Keratinocyte (primary cell): Measurements from ENCODE around the gene TBX20. TPM values are rescaled to one million over a fixed set of nuclear protein-coding genes. Genes with fewer than 3 reads are reported as not detected.
"Not testable (repeated sequence)": the region's sequence is repeated elsewhere in the genome, so short reads cannot be mapped to it uniquely, and the experiment has no call there.

ENCODE experiments used
- DNase-seq: peaks from one replicate; pipeline ENCODE4 v3.0.0-alpha.2; 2011; ENCODE audit warnings: low read depth, missing footprints, low spot score
- FAIRE-seq: peaks from 2 replicates; lab custom pipeline; 2011; peaks lifted over from hg19 to GRCh38; lab: Jason Lieb, UNC
- H2AFZ ChIP-seq: 2 replicates; pipeline ENCODE4 v1.6.0; 2012; ENCODE audit warnings: low read length, control low read depth, inconsistent platforms; ENCODE audit not compliant: control insufficient read depth
- H3K27ac ChIP-seq: 2 replicates; pipeline ENCODE4 v1.5.1; 2011; ENCODE audit warnings: low read length; ENCODE audit not compliant: control insufficient read depth, insufficient read depth
- H3K27me3 ChIP-seq: 3 replicates; pipeline ENCODE4 v1.6.0; 2011; ENCODE audit warnings: low read length; ENCODE audit not compliant: control insufficient read depth, insufficient read depth; ENCODE audit errors: extremely low read depth
- H3K36me3 ChIP-seq, 2 experiments: 2 replicates in 1 of 2; 3 replicates in 1 of 2; pipeline ENCODE4 v1.5.1; 2011; ENCODE audit warnings: low read length in 2 of 2, mild to moderate bottlenecking in 1 of 2; ENCODE audit not compliant: control insufficient read depth in 2 of 2, insufficient read depth in 2 of 2; ENCODE audit errors: extremely low read depth in 1 of 2
- H3K4me1 ChIP-seq: 3 replicates; pipeline ENCODE4 v1.5.1; 2011; ENCODE audit warnings: low read length; ENCODE audit not compliant: control insufficient read depth, insufficient read depth; ENCODE audit errors: extremely low read depth
- H3K4me2 ChIP-seq: 3 replicates; pipeline ENCODE4 v1.6.0; 2011; ENCODE audit warnings: low read depth, low read length; ENCODE audit not compliant: control insufficient read depth, insufficient read depth; ENCODE audit errors: extremely low read depth
- H3K4me3 ChIP-seq, 3 experiments: fragments of 200-600 bp in 1 of 3; sonication (generic) in 1 of 3; 2 replicates in 2 of 3; 3 replicates in 1 of 3; pipeline ENCODE4 v1.5.1; 2011 to 2016; ENCODE audit warnings: low read length in 3 of 3, mild to moderate bottlenecking in 3 of 3, control low read depth in 2 of 3, inconsistent platforms in 1 of 3, low read depth in 1 of 3, mixed read lengths in 1 of 3, mixed run types in 1 of 3, moderate library complexity in 1 of 3; ENCODE audit not compliant: control insufficient read depth in 2 of 3, insufficient read depth in 2 of 3; ENCODE audit errors: extremely low read depth in 1 of 3
- H3K79me2 ChIP-seq: 2 replicates; pipeline ENCODE4 v1.6.0; 2012; ENCODE audit warnings: low read length; ENCODE audit not compliant: control insufficient read depth, insufficient read depth
- H3K9ac ChIP-seq: 3 replicates; pipeline ENCODE4 v1.6.0; 2011; ENCODE audit warnings: low read length; ENCODE audit not compliant: control insufficient read depth, insufficient read depth; ENCODE audit errors: extremely low read depth
- H3K9me1 ChIP-seq: 3 replicates; pipeline ENCODE4 v1.6.0; 2011; ENCODE audit warnings: low read length; ENCODE audit not compliant: control insufficient read depth, insufficient read depth; ENCODE audit errors: extremely low read depth
- H3K9me3 ChIP-seq: 2 replicates; pipeline ENCODE4 v1.5.1; 2012; ENCODE audit warnings: low read depth, low read length; ENCODE audit not compliant: control insufficient read depth
- H4K20me1 ChIP-seq: 3 replicates; pipeline ENCODE4 v1.6.0; 2011; ENCODE audit warnings: low read length; ENCODE audit not compliant: control insufficient read depth, insufficient read depth; ENCODE audit errors: extremely low read depth
- dilution Hi-C: fragments of 300-500 bp; cut with MboI; formaldehyde crosslinking; loops from one replicate; pipeline ENCODE4 v1.7.0; 2020; ENCODE audit warnings: low sequenced_read_pairs; ENCODE audit not compliant: extremely low pct_ligation_motif_present
- polyA plus RNA-seq, 5 experiments: library from polyadenylated mRNA; depleted of rRNA in 3 of 5; stranded (reverse) in 3 of 5; stranded (forward) in 1 of 5; unstranded in 1 of 5; fragments of >200 nt; gene quantifications; 1 replicate in 1 of 5; 2 replicates in 3 of 5; 3 replicates in 1 of 5; pipeline versions ENCODE4 v1.2.1 to v1.2.3, GENCODE V29; 2011 to 2012; ENCODE audit warnings: missing spikeins in 2 of 5, low read depth in 1 of 5, low replicate concordance in 1 of 5

The TBX20 gene
- polyA plus RNA-seq, 1 donor (not counting 4 experiments of a cell fraction or from before 2014, with no cell fraction given): not detected

DNA sequence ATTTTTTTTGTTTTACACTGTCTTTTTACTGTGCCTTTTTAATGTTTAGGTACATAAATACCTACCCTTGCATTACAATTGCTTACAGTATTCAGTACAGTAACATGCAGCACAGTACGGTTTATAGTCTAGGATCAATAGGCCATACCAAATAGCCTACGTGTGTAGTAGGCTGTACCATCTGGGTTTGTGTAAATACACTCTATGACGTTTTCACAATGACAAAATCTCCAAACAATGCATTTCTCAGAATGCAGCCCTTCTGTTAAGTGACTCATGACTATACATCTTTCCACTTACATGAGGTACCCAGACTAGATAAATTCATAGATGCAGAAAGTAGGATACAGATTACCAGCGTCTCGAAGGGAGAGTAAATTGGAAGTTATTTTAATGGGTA, 26.5 kb downstream of the TBX20 start:
- FAIRE-seq, dilution Hi-C loops: not testable (repeated sequence)

GRCh38 chr7:35222445-35222844, 31.5 kb downstream of the TBX20 start:
- dilution Hi-C loops, FAIRE-seq, H3K9ac ChIP-seq, H3K27ac ChIP-seq, H4K20me1 ChIP-seq, H3K9me1 ChIP-seq, H3K4me3 ChIP-seq, H3K79me2 ChIP-seq, H3K4me1 ChIP-seq, H3K27me3 ChIP-seq, H3K4me2 ChIP-seq, DNase-seq, H3K9me3 ChIP-seq, H3K36me3 ChIP-seq, H2AFZ ChIP-seq: not testable (repeated sequence)

More for the DNA sequence above, 26.5 kb downstream of the TBX20 start:
- H3K36me3 ChIP-seq, H3K9me3 ChIP-seq, DNase-seq, H3K27ac ChIP-seq, H3K4me3 ChIP-seq, H3K4me2 ChIP-seq, H3K9ac ChIP-seq, H3K9me1 ChIP-seq, H4K20me1 ChIP-seq, H2AFZ ChIP-seq, H3K79me2 ChIP-seq, H3K4me1 ChIP-seq, H3K27me3 ChIP-seq: not testable (repeated sequence)

DNA sequence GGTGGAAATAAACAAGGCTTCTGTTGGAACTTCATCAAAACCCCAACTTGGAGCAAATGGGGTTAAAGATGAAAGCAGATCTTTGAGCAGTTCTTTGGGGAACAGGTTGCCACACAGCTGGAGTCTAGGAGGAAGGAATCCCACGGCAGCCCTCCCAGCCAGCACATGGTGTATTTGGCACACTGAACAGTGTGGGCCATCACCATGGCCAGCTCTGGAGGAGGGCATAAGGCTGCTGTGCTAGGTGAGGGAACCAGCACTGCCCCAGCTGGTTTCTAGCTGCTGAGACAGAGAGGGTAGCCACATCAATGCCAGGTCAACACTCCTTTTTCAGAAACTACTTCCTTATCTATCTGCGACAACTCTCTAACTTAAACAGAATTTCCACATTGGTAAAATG, 33.7 kb downstream of the TBX20 start:
- H4K20me1 ChIP-seq, DNase-seq, H3K4me3 ChIP-seq, H3K27me3 ChIP-seq, H3K79me2 ChIP-seq, H3K4me2 ChIP-seq, H3K9me1 ChIP-seq, H2AFZ ChIP-seq, H3K27ac ChIP-seq, H3K36me3 ChIP-seq, H3K9me3 ChIP-seq, H3K4me1 ChIP-seq, H3K9ac ChIP-seq, dilution Hi-C loops, FAIRE-seq: not testable (repeated sequence)

DNA sequence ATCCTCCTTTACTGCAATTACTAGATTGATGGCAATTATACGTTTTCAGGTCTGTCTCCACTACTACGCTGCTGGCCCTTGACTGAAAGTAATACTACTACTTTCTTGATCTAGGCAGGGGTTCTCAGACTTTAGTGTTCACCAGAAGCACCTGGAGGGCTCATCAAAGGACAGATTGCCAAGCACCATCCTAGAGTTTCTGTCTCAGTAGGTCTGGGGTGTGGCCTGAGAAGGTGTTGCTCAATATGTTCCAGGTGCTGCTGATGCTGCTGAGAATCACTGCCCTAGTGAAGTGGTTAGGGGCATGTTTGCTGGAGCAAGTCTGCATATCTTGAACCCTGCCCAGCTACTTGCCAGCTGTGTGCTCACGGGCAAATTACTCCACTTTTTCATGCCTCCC, 37.9 kb downstream of the TBX20 start:
- H3K27me3 ChIP-seq, H3K4me1 ChIP-seq, FAIRE-seq, H3K9me3 ChIP-seq, H3K9me1 ChIP-seq, H4K20me1 ChIP-seq, dilution Hi-C loops, H3K9ac ChIP-seq, DNase-seq, H3K4me3 ChIP-seq, H3K27ac ChIP-seq, H3K4me2 ChIP-seq, H2AFZ ChIP-seq, H3K79me2 ChIP-seq, H3K36me3 ChIP-seq: not testable (repeated sequence)

DNA sequence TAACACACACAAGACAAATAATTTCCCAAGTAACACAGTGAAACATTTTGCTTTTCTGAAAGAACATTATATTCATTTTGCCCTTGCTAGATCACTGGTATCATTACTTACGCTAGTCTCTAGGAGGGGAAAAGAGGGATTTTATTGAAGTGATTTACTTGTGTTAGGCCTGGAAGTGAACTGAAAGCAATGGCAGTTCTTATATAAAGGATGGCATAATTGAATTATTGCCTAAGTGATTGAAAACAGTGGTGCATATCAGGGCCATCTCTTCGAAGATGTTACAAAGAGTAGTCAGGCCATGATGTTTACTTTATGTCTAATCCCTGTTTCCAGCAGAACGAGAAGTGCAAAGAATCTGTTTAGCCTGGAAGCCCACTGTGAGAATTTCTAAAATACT, 38.8 kb downstream of the TBX20 start:
- H4K20me1 ChIP-seq, FAIRE-seq, H3K9me1 ChIP-seq, DNase-seq, H2AFZ ChIP-seq, dilution Hi-C loops, H3K4me2 ChIP-seq, H3K9ac ChIP-seq, H3K27me3 ChIP-seq, H3K4me3 ChIP-seq, H3K79me2 ChIP-seq, H3K9me3 ChIP-seq, H3K36me3 ChIP-seq, H3K4me1 ChIP-seq, H3K27ac ChIP-seq: not testable (repeated sequence)
